H1 (cell line): ENCODE measurements around the gene GUCY1A2. TPM values are rescaled to one million over a fixed set of nuclear protein-coding genes. Genes with fewer than 3 reads are reported as not detected.

Experiments used
- CTCF ChIA-PET: fragments of 300-600 bp; sonication (Branson Sonifier 250); formaldehyde crosslinking; loops from one replicate; lab custom pipeline; 2021; ENCODE audit not compliant: partially characterized antibody; lab: Charles Lee
- POLR2A ChIA-PET: fragments of 300-600 bp; sonication (Branson Sonifier 250); formaldehyde crosslinking; loops from one replicate; lab custom pipeline; 2021; ENCODE audit warnings: inconsistent platforms; ENCODE audit not compliant: partially characterized antibody; lab: Charles Lee
- DNase-seq, 2 experiments: peaks; one replicate each; pipeline versions ENCODE4 v3.0.0 to v3.0.0-alpha.2; 2010 to 2022; ENCODE audit warnings: low spot score in 2 of 2, low read depth in 1 of 2, mixed read lengths in 1 of 2
- FAIRE-seq: peaks from 2 replicates; lab custom pipeline; 2011; peaks lifted over from hg19 to GRCh38; lab: Jason Lieb, UNC
- H2AFZ ChIP-seq: 2 replicates; pipeline ENCODE4 v1.8.1; 2012; ENCODE audit warnings: low read length, inconsistent platforms
- H2AK5ac ChIP-seq: 2 replicates; pipeline ENCODE4 v1.6.1; 2013; ENCODE audit warnings: low read depth, low read length
- H2BK120ac ChIP-seq: replicated peaks from 2 replicates; pipeline ENCODE3; 2013; ENCODE audit warnings: low read depth, low read length, inconsistent platforms
- H2BK12ac ChIP-seq: 2 replicates; pipeline ENCODE4 v1.6.1; 2013; ENCODE audit warnings: low read depth, low read length
- H2BK15ac ChIP-seq: 2 replicates; pipeline ENCODE4 v1.6.1; 2013; ENCODE audit warnings: low read length
- H2BK20ac ChIP-seq: 2 replicates; pipeline ENCODE4 v1.6.1; 2013; ENCODE audit warnings: low read length
- H2BK5ac ChIP-seq: 2 replicates; pipeline ENCODE4 v1.6.1; 2013; ENCODE audit warnings: low read depth, low read length
- H3K14ac ChIP-seq: 2 replicates; pipeline ENCODE4 v1.6.1; 2013; ENCODE audit warnings: inconsistent platforms; ENCODE audit not compliant: insufficient read length
- H3K18ac ChIP-seq: 2 replicates; pipeline ENCODE4 v1.6.1; 2013; ENCODE audit warnings: low read length; ENCODE audit errors: extremely low read depth
- H3K23ac ChIP-seq: 2 replicates; pipeline ENCODE4 v1.6.1; 2013; ENCODE audit warnings: inconsistent platforms; ENCODE audit not compliant: insufficient read length
- H3K23me2 ChIP-seq: 2 replicates; pipeline ENCODE4 v1.6.1; 2013; ENCODE audit warnings: low read depth, low read length
- H3K27ac ChIP-seq: 2 replicates; pipeline ENCODE4 v1.6.1; 2011; ENCODE audit warnings: low read depth, low read length, inconsistent platforms
- H3K27me3 ChIP-seq, 4 experiments: replicated peaks in 1 of 4; 1 replicate in 1 of 4; 2 replicates in 3 of 4; pipeline versions ENCODE4 v1.6.1 to v1.8.1; 2011 to 2013; ENCODE audit warnings: low read length in 3 of 4, mild to moderate bottlenecking in 3 of 4, inconsistent platforms in 2 of 4, mixed read lengths in 2 of 4, moderate library complexity in 1 of 4; ENCODE audit not compliant: control insufficient read depth in 3 of 4, insufficient read depth in 3 of 4; ENCODE audit errors: extremely low read depth in 1 of 4
- H3K36me3 ChIP-seq, 4 experiments: 2 replicates each; pipeline versions ENCODE4 v1.6.1 to v1.8.1; 2011 to 2013; ENCODE audit warnings: mild to moderate bottlenecking in 4 of 4, low read length in 3 of 4, moderate library complexity in 2 of 4, control low read depth in 1 of 4, inconsistent platforms in 1 of 4; ENCODE audit not compliant: insufficient read depth in 4 of 4, control insufficient read depth in 2 of 4
- H3K4ac ChIP-seq: replicated peaks from 2 replicates; pipeline ENCODE3; 2013; ENCODE audit warnings: low read length, low read depth, mixed read lengths, inconsistent platforms; ENCODE audit not compliant: insufficient read length
- H3K4me1 ChIP-seq, 4 experiments: replicated peaks in 1 of 4; 1 replicate in 1 of 4; 2 replicates in 3 of 4; pipeline versions ENCODE4 v1.6.1 to v1.8.1; 2011 to 2013; ENCODE audit warnings: low read length in 3 of 4, inconsistent platforms in 2 of 4, mixed read lengths in 1 of 4; ENCODE audit not compliant: insufficient read depth in 4 of 4, control insufficient read depth in 3 of 4
- H3K4me2 ChIP-seq, 2 experiments: 2 replicates each; pipeline versions ENCODE4 v1.6.1 to v1.8.1; 2011 to 2013; ENCODE audit warnings: low read depth in 2 of 2, low read length in 2 of 2, control low read depth in 1 of 2, inconsistent platforms in 1 of 2, mild to moderate bottlenecking in 1 of 2; ENCODE audit not compliant: insufficient read depth in 1 of 2
- H3K4me3 ChIP-seq, 4 experiments: fragments of 200-600, 300-600 bp in 1 of 4; sonication (generic), shearing (Covaris generic), sonication (Bioruptor Twin) in 1 of 4; 2 replicates each; pipeline versions ENCODE4 v1.5.1 to v1.8.1; 2011 to 2016; ENCODE audit warnings: low read length in 4 of 4, low read depth in 3 of 4, control low read depth in 2 of 4, inconsistent platforms in 2 of 4, mild to moderate bottlenecking in 2 of 4, mixed read lengths in 1 of 4, moderate library complexity in 1 of 4; ENCODE audit not compliant: insufficient read depth in 2 of 4; ENCODE audit errors: extremely low read depth in 1 of 4
- H3K56ac ChIP-seq: replicated peaks from 2 replicates; pipeline ENCODE3; 2013; ENCODE audit warnings: low read depth, mild to moderate bottlenecking, mixed read lengths, low read length, inconsistent platforms; ENCODE audit not compliant: insufficient read length
- H3K79me1 ChIP-seq: 2 replicates; pipeline ENCODE4 v1.6.1; 2013; ENCODE audit warnings: low read depth, low read length, control low read depth
- H3K79me2 ChIP-seq, 2 experiments: 2 replicates each; pipeline versions ENCODE4 v1.6.1 to v1.8.1; 2012 to 2013; ENCODE audit warnings: low read length in 2 of 2, mild to moderate bottlenecking in 2 of 2, inconsistent platforms in 1 of 2; ENCODE audit not compliant: insufficient read depth in 2 of 2, control insufficient read depth in 1 of 2
- H3K9ac ChIP-seq, 4 experiments: replicated peaks in 1 of 4; 1 replicate in 1 of 4; 2 replicates in 3 of 4; pipeline versions ENCODE4 v1.6.1 to v1.8.1; 2011 to 2013; ENCODE audit warnings: low read depth in 3 of 4, low read length in 3 of 4, control low read depth in 2 of 4, mild to moderate bottlenecking in 2 of 4, moderate library complexity in 2 of 4, inconsistent platforms in 1 of 4; ENCODE audit errors: extremely low read depth in 1 of 4
- H3K9me3 ChIP-seq, 2 experiments: 2 replicates each; pipeline versions ENCODE4 v1.6.1 to v1.8.1; 2012 to 2013; ENCODE audit warnings: mild to moderate bottlenecking in 2 of 2, moderate library complexity in 2 of 2, control low read depth in 1 of 2, inconsistent platforms in 1 of 2, low read depth in 1 of 2, low read length in 1 of 2, mixed read lengths in 1 of 2; ENCODE audit not compliant: insufficient read depth in 2 of 2
- H4K20me1 ChIP-seq, 2 experiments: replicated peaks in 1 of 2; 2 replicates each; pipeline versions ENCODE3 to v1.8.1; 2011 to 2013; ENCODE audit warnings: inconsistent platforms in 2 of 2, low read length in 2 of 2, mild to moderate bottlenecking in 1 of 2; ENCODE audit not compliant: insufficient read depth in 2 of 2, control insufficient read depth in 1 of 2
- H4K5ac ChIP-seq: 2 replicates; pipeline ENCODE4 v1.6.1; 2013; ENCODE audit warnings: low read length, low read depth, mixed read lengths, inconsistent platforms; ENCODE audit not compliant: insufficient read length
- H4K8ac ChIP-seq: 2 replicates; pipeline ENCODE4 v1.8.0; 2013; ENCODE audit warnings: mild to moderate bottlenecking, moderate library complexity, low read length, inconsistent platforms; ENCODE audit not compliant: insufficient read depth; ENCODE audit errors: extremely low read depth
- H4K91ac ChIP-seq: replicated peaks from 2 replicates; pipeline ENCODE3; 2013; ENCODE audit warnings: low read length, mixed read lengths, inconsistent platforms; ENCODE audit not compliant: insufficient read length
- BACH1 ChIP-seq: IDR thresholded peaks from 2 replicates; pipeline ENCODE4 v1.6.1; 2012; ENCODE audit warnings: low read length, improper control_type of control experiment
- CBX5 ChIP-seq: fragments of 300-800, 300-1000 bp; sonication (generic); IDR thresholded peaks from 2 replicates; pipeline ENCODE4 v1.7.1; 2016; ENCODE audit warnings: antibody characterized with exemption, low read length, low read depth
- CHD2 ChIP-seq: IDR thresholded peaks from 2 replicates; pipeline ENCODE4 v1.6.1; 2012; ENCODE audit warnings: low read length, improper control_type of control experiment
- GABPA ChIP-seq: IDR thresholded peaks from 2 replicates; pipeline ENCODE4 v1.6.1; 2011; ENCODE audit warnings: mild to moderate bottlenecking, low read length, moderate library complexity, borderline replicate concordance; ENCODE audit not compliant: insufficient read depth
- GTF2F1 ChIP-seq: IDR thresholded peaks from 2 replicates; pipeline ENCODE4 v1.6.1; 2012; ENCODE audit warnings: low read depth, low read length, improper control_type of control experiment, borderline replicate concordance
- HDAC6 ChIP-seq: IDR thresholded peaks from one replicate; pipeline ENCODE4 v1.7.1; 2012; ENCODE audit warnings: low read depth, mild to moderate bottlenecking, inconsistent platforms, low read length, moderate library complexity
- KDM4A ChIP-seq: IDR thresholded peaks from one replicate; pipeline ENCODE4 v1.7.1; 2012; ENCODE audit warnings: low read depth, mild to moderate bottlenecking, moderate library complexity, low read length, inconsistent platforms; ENCODE audit not compliant: severe bottlenecking
- PHF8 ChIP-seq: fragments of 200-600 bp; sonication (generic); conservative IDR thresholded peaks from 2 replicates; pipeline ENCODE4 v1.7.1; 2012; ENCODE audit warnings: low read depth, mild to moderate bottlenecking, inconsistent platforms, low read length, moderate library complexity
- RBBP5 ChIP-seq: IDR thresholded peaks from 2 replicates; pipeline ENCODE4 v1.7.1; 2012; ENCODE audit warnings: low read depth, mild to moderate bottlenecking, inconsistent platforms, low read length, moderate library complexity, borderline replicate concordance
- SP1 ChIP-seq: IDR thresholded peaks from 2 replicates; pipeline ENCODE4 v1.6.1; 2011; ENCODE audit warnings: low read depth, low read length
- WGBS, 2 experiments: shearing (Covaris generic) in 1 of 2; methylation state at CpG; one replicate each; pipeline versions ENCODE4 v1.1.6 to v1.1.7; 2013 to 2015; ENCODE audit warnings: low lambda C conversion rate in 2 of 2, mixed read lengths in 2 of 2, inconsistent platforms in 1 of 2, low coverage in 1 of 2, missing lambda C conversion rate in 1 of 2; ENCODE audit not compliant: insufficient replicate concordance in 2 of 2, insufficient coverage in 1 of 2, insufficient read length in 1 of 2; ENCODE audit errors: extremely low coverage in 1 of 2, missing lambda C conversion rate in 1 of 2; 5-methylcytosine and 5-hydroxymethylcytosine counted together
- polyA plus RNA-seq, 7 experiments: library from polyadenylated mRNA; depleted of rRNA in 3 of 7; stranded (reverse) in 5 of 7; unstranded in 2 of 7; fragments of >200 nt in 5 of 7; fragments of 200-250 nt in 2 of 7; gene quantifications; 1 replicate in 5 of 7; 2 replicates in 1 of 7; 4 replicates in 1 of 7; pipeline versions ENCODE4 v1.2.1 to v1.2.3, GENCODE V29; 2011 to 2013; ENCODE audit warnings: missing spikeins in 2 of 7, mixed read lengths in 2 of 7
- total RNA-seq: library from RNA; stranded (reverse); fragmentation: NEBNext Ultra II Directional; extraction: Animal tissue kit (Norgen Biotek cat#: 25700); gene quantifications from 2 replicates; pipeline ENCODE4 v1.2.1, GENCODE V29; 2021
- TF ChIP-seq, protein P1 (sequence below), 3 experiments: IDR thresholded peaks; 1 replicate in 2 of 3; 2 replicates in 1 of 3; pipeline versions ENCODE4 v1.5.1 to v1.6.1; 2011; ENCODE audit warnings: low read length in 3 of 3, mild to moderate bottlenecking in 3 of 3, inconsistent platforms in 2 of 3, low read depth in 1 of 3, moderate library complexity in 1 of 3; ENCODE audit not compliant: insufficient read depth in 1 of 3; ENCODE audit errors: control extremely low read depth in 1 of 3

Gene GUCY1A2
- total and polyA plus RNA-seq, 2 of the 8 experiments (the other 6 are each of a cell fraction or from before 2014, with no cell fraction given), result 0.11 to 1.9 TPM

- no peak overlapping the region for H3K4me2 ChIP-seq
- CTCF ChIA-PET, result interaction anchor here (0.7 to 1.1 kb wide), 2 partner anchors 8 to 20 kb away, joined by 3 read pairs; no protein-coding TSS in a partner anchor
- TF ChIP-seq GABPA (no peak), GTF2F1 (no peak), KDM4A (no peak), RBBP5 (no peak), BACH1 (no peak), HDAC6 (no peak), SP1 (no peak), CBX5 (no peak), PHF8 (no peak), CHD2 (no peak)
- TF ChIP-seq, protein P1, sequence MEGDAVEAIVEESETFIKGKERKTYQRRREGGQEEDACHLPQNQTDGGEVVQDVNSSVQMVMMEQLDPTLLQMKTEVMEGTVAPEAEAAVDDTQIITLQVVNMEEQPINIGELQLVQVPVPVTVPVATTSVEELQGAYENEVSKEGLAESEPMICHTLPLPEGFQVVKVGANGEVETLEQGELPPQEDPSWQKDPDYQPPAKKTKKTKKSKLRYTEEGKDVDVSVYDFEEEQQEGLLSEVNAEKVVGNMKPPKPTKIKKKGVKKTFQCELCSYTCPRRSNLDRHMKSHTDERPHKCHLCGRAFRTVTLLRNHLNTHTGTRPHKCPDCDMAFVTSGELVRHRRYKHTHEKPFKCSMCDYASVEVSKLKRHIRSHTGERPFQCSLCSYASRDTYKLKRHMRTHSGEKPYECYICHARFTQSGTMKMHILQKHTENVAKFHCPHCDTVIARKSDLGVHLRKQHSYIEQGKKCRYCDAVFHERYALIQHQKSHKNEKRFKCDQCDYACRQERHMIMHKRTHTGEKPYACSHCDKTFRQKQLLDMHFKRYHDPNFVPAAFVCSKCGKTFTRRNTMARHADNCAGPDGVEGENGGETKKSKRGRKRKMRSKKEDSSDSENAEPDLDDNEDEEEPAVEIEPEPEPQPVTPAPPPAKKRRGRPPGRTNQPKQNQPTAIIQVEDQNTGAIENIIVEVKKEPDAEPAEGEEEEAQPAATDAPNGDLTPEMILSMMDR (IDR thresholded peaks at IDR 0.05; ENCODE audit: control extremely low read depth in 1 of 3, insufficient read depth in 1 of 3, low read depth in 1 of 3, low read length in 3 of 3), result no peak
Measured at GRCh38 chr11:107042748-107043147, 24.5 kb upstream of the GUCY1A2 start.

More at GRCh38 chr11:107042748-107043147, 24.5 kb upstream of the GUCY1A2 start:
- Histone ChIP-seq H3K4me1 (no peaks in the 10 kb centered on the region), H2BK15ac (no peak overlapping the region), H2AFZ (no peak overlapping the region), H2BK20ac (no peak overlapping the region), H3K79me1 (no peaks in the 10 kb centered on the region), H3K27me3 (no peaks in the 10 kb centered on the region), H3K27ac (no peak overlapping the region), H2BK12ac (no peak overlapping the region), H3K9me3 (no peaks in the 10 kb centered on the region), H2BK5ac (no peak overlapping the region), H2AK5ac (no peak overlapping the region), H3K4ac (no peak overlapping the region), H4K20me1 (no peaks in the 10 kb centered on the region), H3K36me3 (no peaks in the 10 kb centered on the region), H4K5ac (no peak overlapping the region), H2BK120ac (no peak overlapping the region), H3K23ac (no peak overlapping the region), H3K56ac (no peak overlapping the region), H3K18ac (no peak overlapping the region), H4K8ac (no peak overlapping the region), H3K14ac (no peak overlapping the region), H3K79me2 (no peaks in the 10 kb centered on the region), H3K9ac (no peak overlapping the region), H3K23me2 (no peaks in the 10 kb centered on the region), H3K4me3 (no peak overlapping the region), H4K91ac (no peak overlapping the region)
- POLR2A ChIA-PET, result no interaction called here
- DNase-seq, result no peak
- FAIRE-seq, result no peak
- 84% methylated on average over 4 of the region's 4 CpGs; no CpG with 5 or more reads in 1 of the 2 experiments for WGBS, 2 experiments
